Liver (tissue), 3 donors: ENCODE data around the gene DNAH8.

Source experiments
- CTCF ChIP-seq: fragments of 150-350 bp; IDR thresholded peaks from 2 replicates; pipeline ENCODE4 v1.5.1; 2017; ENCODE audit warnings: improper control_type of control experiment, low read depth, low read length; ENCODE audit not compliant: missing input control
- EGR1 ChIP-seq, 2 donors: IDR thresholded peaks; 2 replicates each; pipeline ENCODE4 v1.6.1; 2016 to 2018; ENCODE audit warnings: antibody characterized with exemption in 2 of 2, low read depth in 2 of 2
- FOXA1 ChIP-seq: IDR thresholded peaks from 2 replicates; pipeline ENCODE4 v1.6.1; 2016; ENCODE audit warnings: antibody characterized with exemption
- GABPA ChIP-seq, 2 donors: IDR thresholded peaks in 1 of 2; conservative IDR thresholded peaks in 1 of 2; 2 replicates each; pipeline ENCODE4 v1.6.1; 2016; ENCODE audit warnings: antibody characterized with exemption in 2 of 2, mild to moderate bottlenecking in 1 of 2, moderate library complexity in 1 of 2
- HNF4G ChIP-seq: IDR thresholded peaks from 2 replicates; pipeline ENCODE4 v1.6.1; 2016; ENCODE audit warnings: antibody characterized with exemption
- JUND ChIP-seq, 2 donors: IDR thresholded peaks; 2 replicates each; pipeline ENCODE4 v1.6.1; 2016; ENCODE audit warnings: antibody characterized with exemption in 2 of 2
- MAX ChIP-seq: IDR thresholded peaks from 2 replicates; pipeline ENCODE4 v1.6.1; 2016; ENCODE audit warnings: antibody characterized with exemption
- RAD21 ChIP-seq, 2 donors: IDR thresholded peaks; 2 replicates each; pipeline ENCODE4 v1.6.1; 2016; ENCODE audit warnings: antibody characterized with exemption in 2 of 2, mild to moderate bottlenecking in 2 of 2
- SP1 ChIP-seq: IDR thresholded peaks from 2 replicates; pipeline ENCODE4 v1.6.1; 2018; ENCODE audit warnings: antibody characterized with exemption, mild to moderate bottlenecking
- TAF1 ChIP-seq: conservative IDR thresholded peaks from 2 replicates; pipeline ENCODE4 v1.6.1; 2016; ENCODE audit warnings: antibody characterized with exemption, mild to moderate bottlenecking
- ZBTB33 ChIP-seq: IDR thresholded peaks from 2 replicates; pipeline ENCODE4 v1.6.1; 2016; ENCODE audit warnings: antibody characterized with exemption
- TF ChIP-seq, protein P1 (sequence below): IDR thresholded peaks from 2 replicates; pipeline ENCODE4 v1.6.1; 2016; ENCODE audit warnings: antibody characterized with exemption, mild to moderate bottlenecking
- TF ChIP-seq, protein P2 (sequence below): IDR thresholded peaks from 2 replicates; pipeline ENCODE4 v1.6.1; 2016; ENCODE audit warnings: antibody characterized with exemption
- donor health status: healthy.
- donor health status: healthy.

DNA sequence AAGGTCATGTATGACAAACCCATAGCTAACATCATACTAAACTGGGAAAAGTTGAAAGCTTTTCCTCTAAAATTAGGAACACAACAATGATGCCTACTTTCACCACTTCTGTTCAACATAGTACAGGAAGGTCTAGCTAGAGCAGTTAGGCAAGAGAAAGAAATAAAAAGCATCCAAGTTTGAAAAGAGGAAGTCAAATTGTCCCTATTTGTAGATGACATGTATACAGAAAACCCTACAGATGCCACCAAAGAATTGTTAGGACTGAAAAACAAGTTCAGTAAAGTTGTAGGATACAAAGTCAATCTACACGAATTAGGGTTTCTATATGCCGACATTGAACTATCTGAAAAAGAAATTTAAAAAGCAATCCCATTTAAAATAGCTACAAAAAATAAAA is 244.0 kb downstream of the DNAH8 start:
- no peak for TF ChIP-seq GABPA (IDR thresholded peaks at IDR 0.05 in 1 of 2, conservative IDR thresholded peaks at IDR 0.05 in 1 of 2)
- no peak for TF ChIP-seq CTCF
- TF ChIP-seq HNF4G = no peak
- TF ChIP-seq, protein P1, sequence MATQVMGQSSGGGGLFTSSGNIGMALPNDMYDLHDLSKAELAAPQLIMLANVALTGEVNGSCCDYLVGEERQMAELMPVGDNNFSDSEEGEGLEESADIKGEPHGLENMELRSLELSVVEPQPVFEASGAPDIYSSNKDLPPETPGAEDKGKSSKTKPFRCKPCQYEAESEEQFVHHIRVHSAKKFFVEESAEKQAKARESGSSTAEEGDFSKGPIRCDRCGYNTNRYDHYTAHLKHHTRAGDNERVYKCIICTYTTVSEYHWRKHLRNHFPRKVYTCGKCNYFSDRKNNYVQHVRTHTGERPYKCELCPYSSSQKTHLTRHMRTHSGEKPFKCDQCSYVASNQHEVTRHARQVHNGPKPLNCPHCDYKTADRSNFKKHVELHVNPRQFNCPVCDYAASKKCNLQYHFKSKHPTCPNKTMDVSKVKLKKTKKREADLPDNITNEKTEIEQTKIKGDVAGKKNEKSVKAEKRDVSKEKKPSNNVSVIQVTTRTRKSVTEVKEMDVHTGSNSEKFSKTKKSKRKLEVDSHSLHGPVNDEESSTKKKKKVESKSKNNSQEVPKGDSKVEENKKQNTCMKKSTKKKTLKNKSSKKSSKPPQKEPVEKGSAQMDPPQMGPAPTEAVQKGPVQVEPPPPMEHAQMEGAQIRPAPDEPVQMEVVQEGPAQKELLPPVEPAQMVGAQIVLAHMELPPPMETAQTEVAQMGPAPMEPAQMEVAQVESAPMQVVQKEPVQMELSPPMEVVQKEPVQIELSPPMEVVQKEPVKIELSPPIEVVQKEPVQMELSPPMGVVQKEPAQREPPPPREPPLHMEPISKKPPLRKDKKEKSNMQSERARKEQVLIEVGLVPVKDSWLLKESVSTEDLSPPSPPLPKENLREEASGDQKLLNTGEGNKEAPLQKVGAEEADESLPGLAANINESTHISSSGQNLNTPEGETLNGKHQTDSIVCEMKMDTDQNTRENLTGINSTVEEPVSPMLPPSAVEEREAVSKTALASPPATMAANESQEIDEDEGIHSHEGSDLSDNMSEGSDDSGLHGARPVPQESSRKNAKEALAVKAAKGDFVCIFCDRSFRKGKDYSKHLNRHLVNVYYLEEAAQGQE = no peak
- no peak for TF ChIP-seq TAF1
- TF ChIP-seq JUND (IDR thresholded peaks at IDR 0.05) = no peak
- no peak for TF ChIP-seq ZBTB33
- TF ChIP-seq RAD21 (IDR thresholded peaks at IDR 0.05) = no peak
- TF ChIP-seq FOXA1 = no peak
- TF ChIP-seq EGR1 (IDR thresholded peaks at IDR 0.05; ENCODE audit: low read depth in 2 of 2) = no peak
- TF ChIP-seq SP1 = no peak
- TF ChIP-seq, protein P2, sequence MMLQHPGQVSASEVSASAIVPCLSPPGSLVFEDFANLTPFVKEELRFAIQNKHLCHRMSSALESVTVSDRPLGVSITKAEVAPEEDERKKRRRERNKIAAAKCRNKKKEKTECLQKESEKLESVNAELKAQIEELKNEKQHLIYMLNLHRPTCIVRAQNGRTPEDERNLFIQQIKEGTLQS = no peak
- no peak for TF ChIP-seq MAX
